Spinal cord (tissue), 10 donors: ENCODE results near the gene CCR3. TPM values are rescaled to one million over a fixed set of nuclear protein-coding genes. Genes with fewer than 3 reads are reported as not detected.

ENCODE experiments used
- DNase-seq, 6 donors: peaks; one replicate each; pipeline versions ENCODE4 v3.0.0 to v3.0.0-alpha.2; 2013 to 2015; ENCODE audit warnings: low spot score in 6 of 6, low read depth in 4 of 6
- H3K27ac ChIP-seq: one replicate; pipeline ENCODE4 v1.5.1; 2013; ENCODE audit warnings: low read depth, low read length, control low read depth
- H3K27me3 ChIP-seq: one replicate; pipeline ENCODE4 v1.6.1; 2013; ENCODE audit warnings: low read length; ENCODE audit not compliant: control insufficient read depth, insufficient read depth
- H3K36me3 ChIP-seq: one replicate; pipeline ENCODE4 v1.6.1; 2013; ENCODE audit warnings: low read length; ENCODE audit not compliant: control insufficient read depth, insufficient read depth
- H3K4me1 ChIP-seq: one replicate; pipeline ENCODE4 v1.6.1; 2013; ENCODE audit warnings: low read length; ENCODE audit not compliant: control insufficient read depth, insufficient read depth
- H3K4me3 ChIP-seq: one replicate; pipeline ENCODE4 v1.5.1; 2013; ENCODE audit warnings: low read depth, low read length, control low read depth
- H3K9me3 ChIP-seq: one replicate; pipeline ENCODE4 v1.6.1; 2013; ENCODE audit warnings: low read length; ENCODE audit not compliant: control insufficient read depth, insufficient read depth
- WGBS: methylation state at CpG from one replicate; pipeline ENCODE4 v1.1.5; 2013; ENCODE audit warnings: missing lambda C conversion rate; ENCODE audit not compliant: insufficient coverage; 5-methylcytosine and 5-hydroxymethylcytosine counted together
- polyA plus RNA-seq, 2 donors: library from polyadenylated mRNA; unstranded; fragments of 120-200 nt; gene quantifications; one replicate each; pipeline ENCODE4 v1.2.1, GENCODE V29; 2013; ENCODE audit not compliant: insufficient read length in 2 of 2
- total RNA-seq, 2 donors: library from RNA; depleted of rRNA in 1 of 2; stranded (reverse); fragments of 120-200 nt in 1 of 2; fragments of >200 nt in 1 of 2; gene quantifications; one replicate each; pipeline versions ENCODE4 v1.2.3 to v1.2.4, GENCODE V29; 2013 to 2014
- donor health status: healthy.

The CCR3 gene
- total and polyA plus RNA-seq, 4 donors, result 0.20 TPM; not detected in 3

- Histone ChIP-seq H3K9me3 (peaks cover 1% of the 10 kb centered on the region), H3K4me3 (no peak overlapping the region), H3K36me3 (no peaks in the 10 kb centered on the region), H3K27ac (no peak overlapping the region), H3K27me3 (no peaks in the 10 kb centered on the region), H3K4me1 (no peaks in the 10 kb centered on the region)
- 100% methylated on average over 1 of the region's 4 CpGs for WGBS
- DNase-seq, result no peak
Observed at GRCh38 chr3:46215810-46216414, 26.3 kb upstream of the CCR3 start.

- WGBS, result no CpG with 5 or more reads among the region's 2 CpGs
- peak in 1 of 6 donors; percentile 85 for DNase-seq
- no peaks in the 10 kb centered on the region for H3K27me3 ChIP-seq
- no peak overlapping the region for H3K4me3 ChIP-seq
- no peaks in the 10 kb centered on the region for H3K36me3 ChIP-seq
- H3K27ac ChIP-seq, result no peak overlapping the region
- H3K4me1 ChIP-seq, result no peaks in the 10 kb centered on the region
- H3K9me3 ChIP-seq, result peaks cover 1% of the 10 kb centered on the region
Observed at GRCh38 chr3:46218196-46218709, 24.0 kb upstream of the CCR3 start.

- Histone ChIP-seq H3K36me3 (no peaks in the 10 kb centered on the region), H3K4me1 (no peaks in the 10 kb centered on the region), H3K4me3 (no peak overlapping the region), H3K27me3 (no peaks in the 10 kb centered on the region), H3K27ac (no peak overlapping the region), H3K9me3 (peaks cover 1% of the 10 kb centered on the region)
- no peak for DNase-seq
- 50% methylated on average over 2 of the region's 4 CpGs for WGBS
Observed at GRCh38 chr3:46221391-46221790, 20.9 kb upstream of the CCR3 start.

GRCh38 chr3:46221938-46222337 is 20.3 kb upstream of the CCR3 start:
- WGBS, result 78% methylated on average over 1 of the region's 1 CpG
- H3K27me3 ChIP-seq, result no peaks in the 10 kb centered on the region
- DNase-seq, result no peak
- no peak overlapping the region for H3K27ac ChIP-seq
- H3K36me3 ChIP-seq, result no peaks in the 10 kb centered on the region
- H3K9me3 ChIP-seq, result peaks cover 1% of the 10 kb centered on the region
- H3K4me3 ChIP-seq, result no peak overlapping the region
- H3K4me1 ChIP-seq, result no peaks in the 10 kb centered on the region

- 100% methylated on average over 1 of the region's 7 CpGs for WGBS
- no peak overlapping the region for H3K27ac ChIP-seq
- peaks cover 1% of the 10 kb centered on the region for H3K9me3 ChIP-seq
Observed at GRCh38 chr3:46222435-46223161, 19.7 kb upstream of the CCR3 start.

GRCh38 chr3:46228260-46229242 is 13.7 kb upstream of the CCR3 start:
- DNase-seq, result no peak
- Histone ChIP-seq H3K36me3 (no peaks in the 10 kb centered on the region), H3K27me3 (no peaks in the 10 kb centered on the region), H3K27ac (no peak overlapping the region), H3K4me3 (no peak overlapping the region), H3K4me1 (no peaks in the 10 kb centered on the region), H3K9me3 (no peaks in the 10 kb centered on the region)
- no CpG with 5 or more reads among the region's 5 CpGs for WGBS

More at GRCh38 chr3:46222435-46223161, 19.7 kb upstream of the CCR3 start:
- Histone ChIP-seq H3K36me3 (no peaks in the 10 kb centered on the region), H3K27me3 (no peaks in the 10 kb centered on the region), H3K4me1 (no peaks in the 10 kb centered on the region), H3K4me3 (no peak overlapping the region)
- DNase-seq, result no peak

GRCh38 chr3:46231323-46231722 is 10.9 kb upstream of the CCR3 start:
- H3K9me3 ChIP-seq, result no peaks in the 10 kb centered on the region
- H3K4me3 ChIP-seq, result no peak overlapping the region
- no peaks in the 10 kb centered on the region for H3K36me3 ChIP-seq
- no CpG with 5 or more reads among the region's 5 CpGs for WGBS
- no peaks in the 10 kb centered on the region for H3K4me1 ChIP-seq
- no peak for DNase-seq
- no peak overlapping the region for H3K27ac ChIP-seq
- no peaks in the 10 kb centered on the region for H3K27me3 ChIP-seq

- Histone ChIP-seq H3K27ac (no peak overlapping the region), H3K4me1 (no peaks in the 10 kb centered on the region), H3K9me3 (no peaks in the 10 kb centered on the region), H3K36me3 (no peaks in the 10 kb centered on the region), H3K27me3 (no peaks in the 10 kb centered on the region), H3K4me3 (no peak overlapping the region)
- no peak for DNase-seq
- WGBS, result 72% methylated on average over 4 of the region's 6 CpGs
Observed at GRCh38 chr3:46233194-46233593, 9.1 kb upstream of the CCR3 start.

GRCh38 chr3:46235425-46235824 is 6.8 kb upstream of the CCR3 start:
- WGBS, result 80% methylated on average over 2 of the region's 2 CpGs
- H3K27me3 ChIP-seq, result no peaks in the 10 kb centered on the region
- no peaks in the 10 kb centered on the region for H3K36me3 ChIP-seq
- DNase-seq, result no peak
- H3K27ac ChIP-seq, result no peak overlapping the region
- H3K9me3 ChIP-seq, result no peaks in the 10 kb centered on the region
- H3K4me3 ChIP-seq, result no peak overlapping the region
- H3K4me1 ChIP-seq, result no peaks in the 10 kb centered on the region
